Measurements from ENCODE around the gene AMPH. TPM values are rescaled to one million over a fixed set of nuclear protein-coding genes. Genes with fewer than 3 reads are reported as not detected.
A peak's percentile ranks its signal among the peaks of the same experiment; 100 is the strongest.
"Not testable (repeated sequence)": the region's sequence is repeated elsewhere in the genome, so short reads cannot be mapped to it uniquely, and the experiment has no call there.

Gene AMPH
- total RNA-seq, 1 donor from 2014 or later, result 22.1 TPM

DNA sequence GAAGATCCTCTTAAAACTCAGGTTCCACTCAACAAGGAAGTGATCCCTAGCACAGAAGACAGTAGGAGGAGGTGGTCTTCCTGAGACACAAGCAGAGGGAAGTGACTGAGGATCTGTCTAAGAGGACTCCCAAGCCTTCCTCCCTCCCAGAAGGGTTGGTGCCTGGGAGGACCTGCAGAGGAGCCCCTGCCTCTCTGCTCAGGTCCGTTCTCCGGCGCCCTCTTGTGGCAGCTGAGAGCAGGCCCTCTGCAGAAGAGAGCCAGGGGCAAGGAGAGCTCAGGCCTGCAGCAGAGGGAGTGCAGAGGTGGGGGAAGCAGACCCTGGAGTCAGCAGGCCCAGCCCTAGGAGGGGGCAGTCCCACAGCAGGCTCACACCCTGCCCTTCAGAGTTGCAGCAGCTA lies 267.8 kb downstream of the AMPH start:
- H3K27ac ChIP-seq; H3K4me3 ChIP-seq; intact Hi-C loops (cut with DNase I); DNase-seq (ENCODE audit: low spot score in 2 of 2); H3K27me3 ChIP-seq; H3K9me3 ChIP-seq; H3K4me1 ChIP-seq; H3K36me3 ChIP-seq: not testable (repeated sequence)
- TF ChIP-seq, protein P1, sequence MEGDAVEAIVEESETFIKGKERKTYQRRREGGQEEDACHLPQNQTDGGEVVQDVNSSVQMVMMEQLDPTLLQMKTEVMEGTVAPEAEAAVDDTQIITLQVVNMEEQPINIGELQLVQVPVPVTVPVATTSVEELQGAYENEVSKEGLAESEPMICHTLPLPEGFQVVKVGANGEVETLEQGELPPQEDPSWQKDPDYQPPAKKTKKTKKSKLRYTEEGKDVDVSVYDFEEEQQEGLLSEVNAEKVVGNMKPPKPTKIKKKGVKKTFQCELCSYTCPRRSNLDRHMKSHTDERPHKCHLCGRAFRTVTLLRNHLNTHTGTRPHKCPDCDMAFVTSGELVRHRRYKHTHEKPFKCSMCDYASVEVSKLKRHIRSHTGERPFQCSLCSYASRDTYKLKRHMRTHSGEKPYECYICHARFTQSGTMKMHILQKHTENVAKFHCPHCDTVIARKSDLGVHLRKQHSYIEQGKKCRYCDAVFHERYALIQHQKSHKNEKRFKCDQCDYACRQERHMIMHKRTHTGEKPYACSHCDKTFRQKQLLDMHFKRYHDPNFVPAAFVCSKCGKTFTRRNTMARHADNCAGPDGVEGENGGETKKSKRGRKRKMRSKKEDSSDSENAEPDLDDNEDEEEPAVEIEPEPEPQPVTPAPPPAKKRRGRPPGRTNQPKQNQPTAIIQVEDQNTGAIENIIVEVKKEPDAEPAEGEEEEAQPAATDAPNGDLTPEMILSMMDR (IDR thresholded peaks at IDR 0.05), result peak; percentile 21 to 37 (median 24)

DNA sequence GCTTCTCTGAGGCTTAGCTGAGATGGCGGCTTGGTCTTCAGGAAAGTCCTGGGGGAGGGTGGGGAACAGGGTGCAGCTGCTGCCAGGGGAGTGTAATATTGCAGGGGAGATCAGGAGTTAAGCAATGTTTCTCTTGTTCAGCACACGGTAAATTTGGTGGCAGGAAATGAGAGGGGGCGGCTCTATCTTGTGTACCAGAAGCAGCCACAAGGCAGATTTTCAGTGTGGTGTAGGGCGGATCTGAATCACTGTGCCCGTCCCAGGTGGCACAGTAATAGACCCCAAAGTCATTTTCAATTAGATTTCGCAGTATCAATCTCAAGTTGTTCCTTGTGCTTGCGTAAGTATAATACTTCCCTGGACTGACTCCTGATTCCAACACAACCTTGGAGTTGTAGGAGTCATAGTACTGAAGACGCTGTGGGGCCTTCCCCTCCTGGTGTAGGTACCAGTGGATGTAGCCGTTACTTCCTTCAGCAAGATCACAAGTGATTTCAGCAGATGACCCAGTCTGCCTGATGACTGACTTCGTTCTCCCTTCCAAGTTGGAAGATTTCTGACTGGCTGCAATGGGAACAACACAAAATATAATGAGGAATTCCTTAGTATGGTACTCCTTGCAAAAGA lies 268.4 kb downstream of the AMPH start:
- H3K27me3 ChIP-seq; H3K4me1 ChIP-seq; H3K27ac ChIP-seq; H3K4me3 ChIP-seq; H3K9me3 ChIP-seq; intact Hi-C loops (cut with DNase I); H3K36me3 ChIP-seq; DNase-seq (ENCODE audit: low spot score in 2 of 2): not testable (repeated sequence)

- Histone ChIP-seq H3K27ac (no peak overlapping the region), H3K9me3 (no peaks in the 10 kb centered on the region)
- intact Hi-C loops (cut with DNase I), result no loop called here
These were observed 270.4 kb downstream of the AMPH start for GRCh38 chr7:38360776-38361175.

GRCh38 chr7:38359071-38359601 lies 272.0 kb downstream of the AMPH start:
- H3K9me3 ChIP-seq; H3K27ac ChIP-seq; H3K4me1 ChIP-seq; H3K4me3 ChIP-seq; H3K36me3 ChIP-seq; intact Hi-C loops (cut with DNase I); H3K27me3 ChIP-seq: not testable (repeated sequence)
- peak in 1 of 2 donors; percentile 81 for DNase-seq (ENCODE audit: low spot score in 2 of 2)
- TF ChIP-seq, protein P1 (IDR thresholded peaks at IDR 0.05), result peak in 1 of 3 experiments; percentile 20

More at GRCh38 chr7:38360776-38361175, 270.4 kb downstream of the AMPH start:
- Histone ChIP-seq H3K36me3 (no peaks in the 10 kb centered on the region), H3K27me3 (no peaks in the 10 kb centered on the region), H3K4me1 (no peaks in the 10 kb centered on the region), H3K4me3 (no peak overlapping the region)
- no peak for DNase-seq (ENCODE audit: low spot score in 2 of 2)
- TF ChIP-seq, protein P1 (IDR thresholded peaks at IDR 0.05), result no peak

GRCh38 chr7:38358273-38358831 lies 272.8 kb downstream of the AMPH start:
- H3K27me3 ChIP-seq; H3K4me3 ChIP-seq; DNase-seq (ENCODE audit: low spot score in 2 of 2); H3K4me1 ChIP-seq; H3K27ac ChIP-seq; intact Hi-C loops (cut with DNase I); H3K36me3 ChIP-seq; H3K9me3 ChIP-seq: not testable (repeated sequence)

- H3K4me3 ChIP-seq; DNase-seq (ENCODE audit: low spot score in 2 of 2); H3K27me3 ChIP-seq; intact Hi-C loops (cut with DNase I); H3K27ac ChIP-seq; H3K9me3 ChIP-seq; H3K36me3 ChIP-seq; H3K4me1 ChIP-seq: not testable (repeated sequence)
- TF ChIP-seq, protein P1 (IDR thresholded peaks at IDR 0.05), result peak in 2 of 3 experiments; percentile 8
These were observed 276.8 kb downstream of the AMPH start for GRCh38 chr7:38354271-38354851.

DNA sequence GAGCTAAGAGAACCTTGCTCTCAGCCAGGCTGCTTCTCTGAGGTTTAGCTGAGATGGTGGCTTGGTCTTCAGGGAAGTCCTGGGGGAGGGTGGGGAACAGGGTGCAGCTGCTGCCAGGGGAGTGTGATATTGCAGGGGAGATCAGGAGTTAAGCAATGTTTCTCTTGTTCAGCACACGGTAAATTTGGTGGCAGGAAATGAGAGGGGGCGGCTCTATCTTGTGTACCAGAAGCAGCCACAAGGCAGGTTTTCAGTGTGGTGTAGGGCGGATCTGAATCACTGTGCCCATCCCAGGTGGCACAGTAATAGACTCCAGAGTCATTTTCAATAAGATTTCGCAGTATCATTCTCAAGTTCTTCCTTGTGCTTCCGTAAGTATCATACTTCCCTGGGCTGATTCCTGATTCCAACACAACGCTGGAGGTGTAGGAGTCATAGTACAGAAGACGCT lies 277.7 kb downstream of the AMPH start:
- H3K9me3 ChIP-seq; H3K27me3 ChIP-seq; DNase-seq (ENCODE audit: low spot score in 2 of 2); H3K4me1 ChIP-seq; H3K36me3 ChIP-seq; intact Hi-C loops (cut with DNase I); H3K27ac ChIP-seq; H3K4me3 ChIP-seq: not testable (repeated sequence)

All from ascending aorta (tissue), 2 donors.